GM20000 (cell line): ENCODE results near the gene MIX23.

ENCODE experiments used
- DNase-seq: peaks from one replicate; pipeline ENCODE4 v3.0.0; 2012; ENCODE audit warnings: low spot score
- TF ChIP-seq, protein P1 (sequence below): IDR thresholded peaks from 2 replicates; pipeline ENCODE4 v1.5.1; 2012; ENCODE audit warnings: mild to moderate bottlenecking, control low read depth; ENCODE audit errors: extremely low read depth, missing control alignments

Gene MIX23

DNA sequence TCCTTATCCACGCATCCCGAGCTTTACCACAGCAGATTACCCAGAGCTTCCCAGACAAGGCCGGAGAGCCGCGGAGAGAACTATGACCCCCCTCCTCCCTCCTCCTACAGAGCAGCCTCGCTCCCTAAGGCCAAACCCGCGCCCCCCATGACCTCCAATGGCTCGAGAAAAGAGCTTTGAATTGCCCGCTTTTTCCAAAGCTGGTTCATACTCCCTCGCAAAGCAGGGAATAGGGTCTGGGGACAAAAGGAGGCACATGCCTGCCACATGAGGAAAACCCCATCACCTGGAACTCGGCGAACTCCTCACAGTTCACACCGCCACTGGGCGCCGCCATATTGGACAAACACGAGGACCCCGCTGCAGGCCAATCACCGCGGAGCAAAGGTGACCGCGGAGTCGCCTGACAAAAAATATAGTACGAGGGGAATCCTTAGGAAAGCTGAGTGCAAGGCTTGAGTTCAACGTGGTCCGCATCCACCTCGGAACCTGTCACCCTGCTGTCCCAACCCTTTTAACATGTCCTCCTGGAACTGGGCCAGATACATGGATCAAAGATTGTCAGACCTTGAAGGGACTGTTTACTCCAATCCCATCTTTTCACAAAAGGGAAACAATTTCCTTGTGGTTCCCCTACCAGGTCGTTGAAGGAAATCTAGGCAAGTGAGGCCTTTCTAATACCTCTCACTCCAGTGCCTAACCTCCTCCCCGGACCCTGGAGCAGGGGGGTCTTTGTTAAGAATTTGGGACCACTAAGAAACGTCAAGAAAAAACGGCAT is at the start of gene MIX23:
TSS of gene MIX23 (minus strand) at position 344 of the 779 bp plus-strand sequence. CDS start at position 337, 7 bp downstream.
- peak; percentile 85 for DNase-seq
- TF ChIP-seq, protein P1, sequence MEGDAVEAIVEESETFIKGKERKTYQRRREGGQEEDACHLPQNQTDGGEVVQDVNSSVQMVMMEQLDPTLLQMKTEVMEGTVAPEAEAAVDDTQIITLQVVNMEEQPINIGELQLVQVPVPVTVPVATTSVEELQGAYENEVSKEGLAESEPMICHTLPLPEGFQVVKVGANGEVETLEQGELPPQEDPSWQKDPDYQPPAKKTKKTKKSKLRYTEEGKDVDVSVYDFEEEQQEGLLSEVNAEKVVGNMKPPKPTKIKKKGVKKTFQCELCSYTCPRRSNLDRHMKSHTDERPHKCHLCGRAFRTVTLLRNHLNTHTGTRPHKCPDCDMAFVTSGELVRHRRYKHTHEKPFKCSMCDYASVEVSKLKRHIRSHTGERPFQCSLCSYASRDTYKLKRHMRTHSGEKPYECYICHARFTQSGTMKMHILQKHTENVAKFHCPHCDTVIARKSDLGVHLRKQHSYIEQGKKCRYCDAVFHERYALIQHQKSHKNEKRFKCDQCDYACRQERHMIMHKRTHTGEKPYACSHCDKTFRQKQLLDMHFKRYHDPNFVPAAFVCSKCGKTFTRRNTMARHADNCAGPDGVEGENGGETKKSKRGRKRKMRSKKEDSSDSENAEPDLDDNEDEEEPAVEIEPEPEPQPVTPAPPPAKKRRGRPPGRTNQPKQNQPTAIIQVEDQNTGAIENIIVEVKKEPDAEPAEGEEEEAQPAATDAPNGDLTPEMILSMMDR = no peak

DNA sequence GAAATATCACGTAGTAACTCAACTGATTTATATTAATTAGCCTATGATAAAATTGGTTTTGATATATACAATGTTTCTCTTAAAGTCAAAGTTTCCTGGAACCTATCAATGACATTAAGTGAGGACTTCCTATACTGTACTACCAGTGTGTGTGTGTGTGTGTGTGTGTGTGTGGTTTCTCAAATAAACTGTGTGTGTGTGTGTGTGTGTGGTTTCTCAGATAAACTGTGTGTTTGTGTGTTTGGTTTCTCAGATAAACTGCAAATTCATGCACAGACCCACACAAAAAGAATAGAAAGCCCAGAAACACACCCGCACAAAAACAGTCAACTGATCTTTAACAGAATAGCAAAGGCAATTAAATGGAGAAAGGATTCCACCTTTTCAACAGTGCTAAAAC is 47.3 kb upstream of the MIX23 start:
- DNase-seq = no peak
- TF ChIP-seq, protein P1 = no peak

DNA sequence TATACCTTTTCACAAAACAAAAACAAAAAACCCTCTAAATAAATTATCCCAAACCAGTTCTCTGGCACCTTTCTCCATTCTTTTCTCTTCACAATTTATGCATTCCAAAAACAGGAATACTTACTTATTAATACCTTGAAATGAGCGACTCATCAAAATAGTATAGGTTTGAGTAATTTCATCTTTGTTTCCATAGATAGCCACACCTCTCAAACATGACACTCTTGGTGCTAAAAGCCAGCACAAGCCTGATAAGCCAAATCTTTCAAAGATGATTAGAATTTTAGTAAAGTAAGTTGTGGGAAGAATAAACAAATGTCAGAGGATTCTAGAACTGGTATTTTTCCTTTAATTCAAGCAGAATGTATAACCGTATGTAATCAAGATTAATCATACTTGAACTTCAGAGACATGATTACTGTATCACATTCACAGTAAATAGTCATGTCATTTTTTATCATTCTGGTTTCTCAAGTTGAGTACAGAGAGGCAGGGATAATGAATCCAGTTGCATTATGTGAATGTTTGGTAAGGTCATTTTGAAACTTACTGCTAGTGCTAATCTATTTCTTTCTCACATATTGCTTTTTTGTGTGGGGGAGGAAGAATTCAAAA is 44.9 kb upstream of the MIX23 start:
- TF ChIP-seq, protein P1 = no peak
- DNase-seq = peak; percentile 13

DNA sequence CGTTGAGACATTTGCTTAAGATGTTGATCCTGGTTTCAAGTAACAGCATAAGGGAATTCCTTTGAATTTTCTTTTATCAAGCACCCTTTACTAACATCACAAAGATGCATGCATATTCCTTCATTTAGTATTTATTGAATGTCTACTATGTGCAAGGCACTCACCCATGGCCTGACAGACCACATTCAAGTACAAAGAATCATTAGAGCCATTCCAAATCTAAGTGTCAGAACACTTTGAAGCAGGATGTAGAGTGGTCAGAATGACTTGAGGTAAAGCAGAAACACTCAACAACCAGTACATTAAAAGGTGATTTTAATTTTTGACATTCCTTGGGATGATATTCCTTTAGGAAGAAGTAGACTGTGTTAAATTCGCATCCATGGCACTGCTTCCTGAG is 38.8 kb upstream of the MIX23 start:
- DNase-seq = no peak
- TF ChIP-seq, protein P1 = no peak

DNA sequence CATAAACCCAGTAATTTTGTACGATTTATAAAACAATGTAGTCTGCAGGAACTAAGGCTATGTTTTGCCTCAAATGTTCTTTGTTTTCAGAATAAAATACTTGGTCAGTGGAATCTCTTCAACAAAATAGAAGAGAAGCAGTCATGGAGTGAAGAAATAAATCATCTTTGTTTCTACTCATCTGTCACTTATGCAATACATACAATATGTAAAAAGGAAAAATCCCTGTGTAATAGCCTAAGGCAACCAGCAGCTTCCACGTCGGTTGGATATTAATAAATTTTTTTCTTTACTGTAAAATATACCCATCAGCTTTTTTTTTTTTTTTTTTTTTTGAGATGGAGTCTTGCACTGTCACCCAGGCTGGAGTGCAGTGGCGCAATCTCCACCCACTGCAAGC is 38.1 kb upstream of the MIX23 start:
- DNase-seq = no peak
- TF ChIP-seq, protein P1 = no peak

DNA sequence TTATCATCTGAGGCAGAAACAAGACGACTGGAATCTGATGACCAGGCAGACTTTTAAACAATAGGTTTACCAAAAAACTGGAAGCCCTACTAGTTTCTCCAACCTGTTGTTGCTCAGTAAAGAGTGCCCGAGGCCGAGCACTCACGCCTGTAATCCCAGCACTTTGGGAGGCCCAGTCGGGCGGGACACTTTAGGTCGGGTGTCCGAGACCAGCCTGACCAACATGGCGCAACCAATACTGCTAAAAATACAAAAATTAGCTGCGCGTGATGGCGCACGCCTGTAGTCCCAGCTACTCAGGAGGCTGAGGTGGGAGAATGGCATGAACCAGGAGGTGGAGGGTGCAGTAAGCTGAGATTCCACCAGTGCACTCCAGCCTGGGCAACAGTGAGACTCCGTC is 33.9 kb upstream of the MIX23 start:
- TF ChIP-seq, protein P1 = no peak
- no peak for DNase-seq
